ENCODE data around the gene TRPV3.
A peak's percentile ranks its signal among the peaks of the same experiment; 100 is the strongest.

Gene TRPV3

DNA sequence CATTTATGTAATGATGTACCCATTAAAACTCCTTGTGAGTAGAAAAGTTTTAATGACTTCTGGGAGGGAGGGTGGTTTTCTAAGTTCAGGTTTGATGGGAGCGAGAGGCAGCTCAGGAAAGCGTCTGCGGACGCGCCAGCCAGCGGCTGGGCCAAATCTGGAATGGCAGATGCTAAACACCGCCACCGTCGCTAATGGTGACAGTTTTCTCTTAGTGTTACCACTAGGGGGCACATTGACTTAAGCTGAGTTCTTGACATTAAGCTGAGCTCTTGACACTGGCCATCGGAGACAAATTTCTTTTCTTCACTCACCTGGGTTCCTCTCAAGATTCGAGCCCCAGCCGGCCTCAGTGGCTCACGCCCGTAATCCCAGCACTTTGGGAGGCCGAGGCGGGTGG, 44.9 kb upstream of the TRPV3 start:
- no peak overlapping the region for H3K27ac ChIP-seq (ENCODE audit: low read depth, low read length)
- no peaks in the 10 kb centered on the region for H4K20me1 ChIP-seq (ENCODE audit: control insufficient read depth, insufficient read depth, low read depth, low read length)
- TF ChIP-seq, protein P1, sequence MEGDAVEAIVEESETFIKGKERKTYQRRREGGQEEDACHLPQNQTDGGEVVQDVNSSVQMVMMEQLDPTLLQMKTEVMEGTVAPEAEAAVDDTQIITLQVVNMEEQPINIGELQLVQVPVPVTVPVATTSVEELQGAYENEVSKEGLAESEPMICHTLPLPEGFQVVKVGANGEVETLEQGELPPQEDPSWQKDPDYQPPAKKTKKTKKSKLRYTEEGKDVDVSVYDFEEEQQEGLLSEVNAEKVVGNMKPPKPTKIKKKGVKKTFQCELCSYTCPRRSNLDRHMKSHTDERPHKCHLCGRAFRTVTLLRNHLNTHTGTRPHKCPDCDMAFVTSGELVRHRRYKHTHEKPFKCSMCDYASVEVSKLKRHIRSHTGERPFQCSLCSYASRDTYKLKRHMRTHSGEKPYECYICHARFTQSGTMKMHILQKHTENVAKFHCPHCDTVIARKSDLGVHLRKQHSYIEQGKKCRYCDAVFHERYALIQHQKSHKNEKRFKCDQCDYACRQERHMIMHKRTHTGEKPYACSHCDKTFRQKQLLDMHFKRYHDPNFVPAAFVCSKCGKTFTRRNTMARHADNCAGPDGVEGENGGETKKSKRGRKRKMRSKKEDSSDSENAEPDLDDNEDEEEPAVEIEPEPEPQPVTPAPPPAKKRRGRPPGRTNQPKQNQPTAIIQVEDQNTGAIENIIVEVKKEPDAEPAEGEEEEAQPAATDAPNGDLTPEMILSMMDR (IDR thresholded peaks at IDR 0.05; ENCODE audit: low read depth, low read length, poor library complexity, severe bottlenecking) = peak; percentile 74
- TF ChIP-seq EZH2phosphoT487 (IDR thresholded peaks at IDR 0.05; ENCODE audit: borderline replicate concordance, low read length) = no peak
- no peaks in the 10 kb centered on the region for H3K9me2 ChIP-seq (replicated peaks; ENCODE audit: control insufficient read depth, low read length)
- H3K27me3 ChIP-seq (ENCODE audit: control insufficient read depth, low read length) = no peaks in the 10 kb centered on the region; the same call in 1 of the 2 replicates
- no peaks in the 10 kb centered on the region for H3F3A ChIP-seq (ENCODE audit: control insufficient read depth, insufficient read depth)
- H3K4me1 ChIP-seq (ENCODE audit: control insufficient read depth, low read length) = no peaks in the 10 kb centered on the region
- H3K36me3 ChIP-seq (ENCODE audit: control insufficient read depth, low read length) = no peaks in the 10 kb centered on the region
- no peak overlapping the region for H3K4me3 ChIP-seq (ENCODE audit: low read length)
- no peak overlapping the region for H3K4me2 ChIP-seq (ENCODE audit: low read length)
- no peaks in the 10 kb centered on the region for H3K9me3 ChIP-seq (ENCODE audit: control insufficient read depth, insufficient read depth, low read length)
- no peaks in the 10 kb centered on the region for H3K79me2 ChIP-seq (ENCODE audit: control insufficient read depth, low read length)

DNA sequence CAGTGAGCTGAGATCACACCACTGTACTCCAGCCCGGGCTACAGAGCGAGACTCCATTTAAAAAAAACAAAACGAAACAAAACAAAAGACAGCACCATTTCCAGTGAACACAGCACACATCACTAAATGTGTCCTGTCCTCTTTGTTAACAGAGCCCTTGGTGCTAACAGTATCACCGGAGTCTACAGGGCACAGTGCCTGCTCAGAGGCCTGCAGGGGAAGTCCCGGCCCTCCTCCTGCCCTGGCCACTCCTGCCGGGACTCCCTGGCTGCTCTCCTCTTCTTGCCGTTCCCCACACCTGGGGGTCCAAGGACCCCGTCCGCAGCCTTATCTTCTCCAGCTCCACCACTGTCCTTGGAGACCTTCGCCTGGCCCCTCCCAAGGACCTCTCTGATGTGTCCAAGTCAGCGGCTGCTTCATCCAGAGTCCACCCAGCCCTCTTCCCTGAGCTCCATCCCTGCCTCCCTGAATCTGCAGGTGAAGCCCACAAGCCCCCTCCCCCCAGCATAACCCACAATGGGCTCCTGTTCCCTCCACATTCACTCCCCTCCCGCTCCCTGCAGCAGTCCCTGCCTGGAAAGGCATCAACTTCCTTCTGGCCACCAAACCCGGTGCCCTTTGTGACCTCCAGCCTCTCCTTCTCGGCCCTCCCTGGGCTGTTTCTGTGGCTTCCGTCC, 43.1 kb upstream of the TRPV3 start:
- no peak for TF ChIP-seq EZH2phosphoT487 (IDR thresholded peaks at IDR 0.05; ENCODE audit: borderline replicate concordance, low read length)
- TF ChIP-seq, protein P1 (IDR thresholded peaks at IDR 0.05; ENCODE audit: low read depth, low read length, poor library complexity, severe bottlenecking) = no peak
- no peaks in the 10 kb centered on the region for H4K20me1 ChIP-seq (ENCODE audit: control insufficient read depth, insufficient read depth, low read depth, low read length)
- no peaks in the 10 kb centered on the region for H3K9me3 ChIP-seq (ENCODE audit: control insufficient read depth, insufficient read depth, low read length)
- no peaks in the 10 kb centered on the region; the same call in 1 of the 2 replicates for H3K27me3 ChIP-seq (ENCODE audit: control insufficient read depth, low read length)
- no peak overlapping the region for H3K27ac ChIP-seq (ENCODE audit: low read depth, low read length)
- no peak overlapping the region for H3K4me3 ChIP-seq (ENCODE audit: low read length)
- no peaks in the 10 kb centered on the region for H3K4me1 ChIP-seq (ENCODE audit: control insufficient read depth, low read length)
- H3F3A ChIP-seq (ENCODE audit: control insufficient read depth, insufficient read depth) = no peaks in the 10 kb centered on the region
- no peak overlapping the region for H3K4me2 ChIP-seq (ENCODE audit: low read length)
- H3K36me3 ChIP-seq (ENCODE audit: control insufficient read depth, low read length) = no peaks in the 10 kb centered on the region
- H3K9me2 ChIP-seq (replicated peaks; ENCODE audit: control insufficient read depth, low read length) = no peaks in the 10 kb centered on the region
- H3K79me2 ChIP-seq (ENCODE audit: control insufficient read depth, low read length) = no peaks in the 10 kb centered on the region

DNA sequence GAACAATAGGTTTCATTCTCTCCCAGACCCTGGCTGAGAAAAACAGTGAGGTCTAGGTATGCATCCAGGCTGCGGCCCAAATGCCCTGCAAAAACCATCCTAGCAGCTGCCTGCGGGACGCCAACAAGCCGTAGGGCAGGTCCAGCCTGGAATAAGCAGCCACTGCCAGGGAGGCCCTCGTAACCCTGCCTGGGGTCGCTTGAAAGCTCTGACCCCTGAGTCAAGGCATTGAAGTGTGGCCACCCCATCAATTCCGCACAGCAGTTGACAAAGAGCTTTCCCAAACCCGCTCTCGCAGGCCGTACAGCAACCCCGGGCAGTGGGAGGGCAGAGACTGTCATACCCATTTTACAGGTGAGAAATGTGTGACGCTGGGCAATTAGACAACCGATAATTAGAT, 40.5 kb upstream of the TRPV3 start:
- H3K4me3 ChIP-seq (ENCODE audit: low read length) = no peak overlapping the region
- no peaks in the 10 kb centered on the region; the same call in 1 of the 2 replicates for H3K27me3 ChIP-seq (ENCODE audit: control insufficient read depth, low read length)
- no peaks in the 10 kb centered on the region for H3K9me2 ChIP-seq (replicated peaks; ENCODE audit: control insufficient read depth, low read length)
- no peaks in the 10 kb centered on the region for H3K9me3 ChIP-seq (ENCODE audit: control insufficient read depth, insufficient read depth, low read length)
- H3F3A ChIP-seq (ENCODE audit: control insufficient read depth, insufficient read depth) = no peaks in the 10 kb centered on the region
- no peak overlapping the region for H3K27ac ChIP-seq (ENCODE audit: low read depth, low read length)
- no peaks in the 10 kb centered on the region for H3K4me1 ChIP-seq (ENCODE audit: control insufficient read depth, low read length)
- no peaks in the 10 kb centered on the region for H4K20me1 ChIP-seq (ENCODE audit: control insufficient read depth, insufficient read depth, low read depth, low read length)
- no peaks in the 10 kb centered on the region for H3K79me2 ChIP-seq (ENCODE audit: control insufficient read depth, low read length)
- TF ChIP-seq, protein P1 (IDR thresholded peaks at IDR 0.05; ENCODE audit: low read depth, low read length, poor library complexity, severe bottlenecking) = no peak
- no peak for TF ChIP-seq EZH2phosphoT487 (IDR thresholded peaks at IDR 0.05; ENCODE audit: borderline replicate concordance, low read length)
- no peak overlapping the region for H3K4me2 ChIP-seq (ENCODE audit: low read length)
- no peaks in the 10 kb centered on the region for H3K36me3 ChIP-seq (ENCODE audit: control insufficient read depth, low read length)
